Stimulated activated memory B cell treated with anti-CD40 and anti-IgM and Interleukin-4, amounts not matched to agents 10 μg/mL and 1 μg/mL and 100 μg/mL, for 72 hours (primary cell): ENCODE results near the gene AMN.

Source experiments
- ATAC-seq: fragments of 150-1000 bp; cut with Tn5 transposase; 2 replicates; pipeline ENCODE4 v1.10.0; 2021
- H3K27ac Mint-ChIP-seq: one replicate; pipeline ENCODE4 v1.8.0; 2022; ENCODE audit warnings: mild to moderate bottlenecking, mixed read lengths
- H3K27me3 Mint-ChIP-seq: one replicate; pipeline ENCODE4 v1.8.0; 2022; ENCODE audit warnings: mixed read lengths
- H3K36me3 Mint-ChIP-seq: one replicate; pipeline ENCODE4 v1.8.0; 2022; ENCODE audit warnings: mixed read lengths
- H3K4me1 Mint-ChIP-seq: one replicate; pipeline ENCODE4 v1.8.0; 2022; ENCODE audit warnings: mixed read lengths
- H3K4me3 Mint-ChIP-seq: one replicate; pipeline ENCODE4 v1.8.0; 2022; ENCODE audit warnings: mild to moderate bottlenecking, moderate library complexity, mixed read lengths
- H3K9me3 Mint-ChIP-seq: one replicate; pipeline ENCODE4 v1.8.0; 2022; ENCODE audit warnings: mixed read lengths

Gene AMN

GRCh38 chr14:102939329-102939728 is 16.9 kb downstream of the AMN start:
- Mint-ChIP-seq H3K9me3 (no peaks in the 10 kb centered on the region), H3K4me3 (no peak overlapping the region), H3K36me3 (peaks cover 41% of the 10 kb centered on the region), H3K27ac (no peak overlapping the region), H3K27me3 (no peaks in the 10 kb centered on the region), H3K4me1 (peaks cover 27% of the 10 kb centered on the region)
- ATAC-seq = no peak

DNA sequence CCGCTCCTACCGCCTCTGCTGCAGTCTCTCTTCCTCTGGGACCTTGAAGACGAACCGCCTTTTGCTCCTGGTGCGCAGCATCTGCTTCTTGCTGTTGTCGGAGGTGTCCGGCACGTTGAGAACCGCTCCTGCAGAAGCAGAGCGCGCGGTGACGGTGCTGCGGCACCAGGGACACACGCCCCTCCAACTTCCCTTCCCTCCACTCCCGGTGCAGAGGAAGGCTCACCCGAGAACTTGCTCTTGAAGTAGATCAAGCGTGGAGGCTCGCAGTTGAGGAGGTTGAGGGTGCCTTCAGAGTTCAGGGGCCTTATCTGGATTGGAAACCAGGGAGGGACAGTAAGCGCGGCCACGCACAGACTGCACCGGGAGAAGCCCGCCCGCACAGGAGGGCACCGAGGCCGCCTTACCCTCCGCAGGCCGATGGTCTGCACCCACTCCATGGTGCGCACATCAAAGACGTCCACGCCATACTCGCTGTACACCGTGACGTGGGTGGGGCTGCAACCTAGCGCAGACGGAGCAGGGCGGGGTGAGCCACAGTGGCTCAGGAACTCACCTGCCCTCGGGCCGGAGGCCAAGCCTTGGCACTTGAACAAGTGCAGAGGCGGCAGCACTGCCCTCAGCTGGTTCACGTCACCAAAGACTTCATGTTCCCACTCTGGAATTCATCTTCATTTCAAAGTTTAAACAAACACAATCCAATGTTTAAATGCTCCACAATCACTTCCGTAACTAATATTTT is 17.5 kb downstream of the AMN start:
- H3K36me3 Mint-ChIP-seq = peaks cover 47% of the 10 kb centered on the region
- no peak for ATAC-seq
- no peak overlapping the region for H3K27ac Mint-ChIP-seq
- no peak overlapping the region for H3K4me3 Mint-ChIP-seq
- no peaks in the 10 kb centered on the region for H3K9me3 Mint-ChIP-seq
- H3K27me3 Mint-ChIP-seq = no peaks in the 10 kb centered on the region
- H3K4me1 Mint-ChIP-seq = peaks cover 27% of the 10 kb centered on the region

GRCh38 chr14:102940729-102941362 is 18.4 kb downstream of the AMN start:
- Mint-ChIP-seq H3K27me3 (no peaks in the 10 kb centered on the region), H3K9me3 (no peaks in the 10 kb centered on the region), H3K4me1 (peaks cover 23% of the 10 kb centered on the region), H3K36me3 (peaks cover 53% of the 10 kb centered on the region), H3K4me3 (no peak overlapping the region), H3K27ac (no peak overlapping the region)
- ATAC-seq = no peak

DNA sequence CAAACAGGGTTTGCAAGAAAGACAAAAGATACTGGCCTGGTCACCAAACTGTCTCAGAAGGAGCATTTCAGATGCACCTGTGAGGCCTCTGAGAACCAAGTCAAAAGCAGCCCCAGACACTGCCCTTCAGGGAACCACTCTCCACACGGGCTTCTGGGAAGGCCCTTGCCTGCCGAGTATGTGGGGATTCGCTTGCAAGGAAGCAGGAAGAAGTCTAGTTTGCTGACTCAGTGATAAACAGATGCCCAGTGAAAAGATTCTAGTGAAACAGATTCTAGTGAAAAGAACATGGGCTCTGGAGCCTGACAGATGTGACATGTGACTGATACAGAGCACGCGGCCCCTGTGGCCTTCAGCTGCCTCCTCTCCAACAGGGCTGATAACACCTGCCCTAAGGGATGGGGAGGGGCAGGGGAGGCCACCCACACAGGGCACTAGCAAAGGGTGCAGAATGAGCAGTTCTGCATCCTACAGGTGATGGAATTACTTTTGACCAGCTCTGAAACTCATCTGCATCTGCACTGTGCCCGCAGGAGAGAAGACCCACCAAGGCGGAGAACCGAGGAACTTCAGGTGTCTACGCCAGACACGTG is 19.1 kb downstream of the AMN start:
- H3K36me3 Mint-ChIP-seq = peaks cover 48% of the 10 kb centered on the region
- H3K27me3 Mint-ChIP-seq = no peaks in the 10 kb centered on the region
- peak; percentile 79 for ATAC-seq
- H3K9me3 Mint-ChIP-seq = no peaks in the 10 kb centered on the region
- H3K4me3 Mint-ChIP-seq = no peak overlapping the region
- H3K4me1 Mint-ChIP-seq = peaks cover 22% of the 10 kb centered on the region
- H3K27ac Mint-ChIP-seq = no peak overlapping the region

DNA sequence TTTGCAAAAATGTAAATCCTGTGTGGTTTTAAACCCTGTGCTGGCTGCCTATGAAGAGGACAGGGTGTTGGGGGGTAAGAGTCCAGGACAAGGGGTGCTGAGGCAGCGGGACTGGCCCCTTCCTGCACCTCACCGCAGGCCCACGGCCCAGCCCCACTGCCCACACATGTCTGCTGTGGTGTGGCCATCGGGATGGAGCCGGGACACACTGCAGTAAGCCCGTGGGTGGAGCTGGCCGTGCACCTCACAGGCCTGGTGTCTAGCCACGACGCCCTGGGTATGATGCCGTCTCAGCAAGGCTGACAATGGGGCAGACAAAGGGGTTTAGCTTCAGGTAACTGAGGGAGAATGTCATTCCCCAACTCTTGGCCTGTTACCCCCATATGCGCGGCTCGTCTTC is 19.6 kb downstream of the AMN start:
- Mint-ChIP-seq H3K4me1 (peaks cover 27% of the 10 kb centered on the region), H3K36me3 (peaks cover 47% of the 10 kb centered on the region), H3K9me3 (no peaks in the 10 kb centered on the region), H3K4me3 (no peak overlapping the region), H3K27ac (no peak overlapping the region), H3K27me3 (no peaks in the 10 kb centered on the region)
- ATAC-seq = no peak

- no peaks in the 10 kb centered on the region for H3K27me3 Mint-ChIP-seq
- ATAC-seq = no peak
- no peak overlapping the region for H3K4me3 Mint-ChIP-seq
- H3K4me1 Mint-ChIP-seq = peaks cover 36% of the 10 kb centered on the region
- peaks cover 47% of the 10 kb centered on the region for H3K36me3 Mint-ChIP-seq
- H3K9me3 Mint-ChIP-seq = no peaks in the 10 kb centered on the region
- H3K27ac Mint-ChIP-seq = peak overlapping the region; percentile 30
These were observed 21.0 kb downstream of the AMN start for GRCh38 chr14:102943454-102943853.

- no peaks in the 10 kb centered on the region for H3K9me3 Mint-ChIP-seq
- H3K4me3 Mint-ChIP-seq = no peak overlapping the region
- ATAC-seq = no peak
- H3K27ac Mint-ChIP-seq = peak overlapping the region; percentile 30
- H3K27me3 Mint-ChIP-seq = no peaks in the 10 kb centered on the region
- H3K36me3 Mint-ChIP-seq = peaks cover 50% of the 10 kb centered on the region
- peaks cover 40% of the 10 kb centered on the region for H3K4me1 Mint-ChIP-seq
These were observed 21.5 kb downstream of the AMN start for GRCh38 chr14:102943979-102944378.

DNA sequence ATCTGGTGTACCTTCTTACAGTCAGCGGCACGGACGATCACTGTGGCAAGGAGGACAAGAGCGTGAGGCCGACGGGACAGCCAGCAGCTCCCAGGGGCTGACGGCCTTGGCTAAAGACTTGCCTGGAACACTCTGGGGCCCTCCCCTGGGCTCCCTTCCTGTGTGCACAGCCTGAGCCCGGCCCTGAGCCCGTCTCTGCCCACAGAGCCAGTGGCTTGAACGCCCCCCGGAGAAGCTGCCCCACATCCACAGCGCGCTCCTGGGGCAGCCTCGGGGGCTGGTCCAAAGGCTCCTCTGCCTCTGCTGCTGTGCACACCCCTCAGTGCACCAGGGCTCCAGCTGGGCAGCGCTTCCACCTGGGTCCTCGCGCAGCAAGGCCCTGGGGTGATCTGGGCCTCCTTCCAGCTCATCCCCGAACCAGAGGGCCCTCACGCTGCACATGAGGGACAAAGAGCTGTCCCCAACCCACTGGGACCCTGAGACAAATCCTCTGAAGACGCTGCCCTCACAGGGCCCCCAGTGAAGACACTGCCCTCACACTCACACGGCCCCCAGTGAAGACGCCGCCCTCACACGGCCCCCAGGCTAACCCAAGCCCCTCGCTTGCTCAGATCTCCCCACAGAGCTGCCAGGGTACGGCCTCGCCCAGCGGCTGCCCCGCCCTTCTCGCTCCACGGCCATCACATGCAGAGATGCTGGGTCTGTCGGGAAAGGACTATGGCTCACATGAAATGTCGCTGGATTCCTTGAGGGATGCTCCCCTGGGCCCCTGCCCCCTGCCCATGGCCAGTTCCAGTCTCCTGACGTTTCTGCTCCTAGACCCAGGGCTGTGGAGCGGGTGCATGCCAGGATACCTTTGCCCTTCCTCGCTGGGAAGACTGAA is 22.2 kb downstream of the AMN start:
- peaks cover 47% of the 10 kb centered on the region for H3K4me1 Mint-ChIP-seq
- H3K9me3 Mint-ChIP-seq = no peaks in the 10 kb centered on the region
- no peak overlapping the region for H3K4me3 Mint-ChIP-seq
- H3K27me3 Mint-ChIP-seq = no peaks in the 10 kb centered on the region
- no peak overlapping the region for H3K27ac Mint-ChIP-seq
- peaks cover 48% of the 10 kb centered on the region for H3K36me3 Mint-ChIP-seq
- no peak for ATAC-seq

- no peaks in the 10 kb centered on the region for H3K27me3 Mint-ChIP-seq
- no peaks in the 10 kb centered on the region for H3K9me3 Mint-ChIP-seq
- H3K4me3 Mint-ChIP-seq = no peak overlapping the region
- ATAC-seq = no peak
- H3K27ac Mint-ChIP-seq = no peak overlapping the region
- H3K4me1 Mint-ChIP-seq = peaks cover 52% of the 10 kb centered on the region
- H3K36me3 Mint-ChIP-seq = peaks cover 50% of the 10 kb centered on the region
These were observed 23.1 kb downstream of the AMN start for GRCh38 chr14:102945346-102946130.

- Mint-ChIP-seq H3K4me3 (peak overlapping the region; percentile 38), H3K9me3 (no peaks in the 10 kb centered on the region), H3K27me3 (no peaks in the 10 kb centered on the region), H3K27ac (peak overlapping the region; percentile 83), H3K4me1 (peaks cover 36% of the 10 kb centered on the region), H3K36me3 (peaks cover 66% of the 10 kb centered on the region)
- no peak for ATAC-seq
These were observed 25.0 kb downstream of the AMN start for GRCh38 chr14:102947321-102948103.

GRCh38 chr14:102948698-102949061 is 26.2 kb downstream of the AMN start:
- Mint-ChIP-seq H3K27me3 (no peaks in the 10 kb centered on the region), H3K9me3 (no peaks in the 10 kb centered on the region), H3K4me1 (peaks cover 35% of the 10 kb centered on the region), H3K4me3 (peak overlapping the region; percentile 18), H3K27ac (peak overlapping the region; percentile 76), H3K36me3 (peaks cover 70% of the 10 kb centered on the region)
- ATAC-seq = no peak

GRCh38 chr14:102949062-102949800 is 26.8 kb downstream of the AMN start:
- H3K4me3 Mint-ChIP-seq = peak overlapping the region; percentile 35
- peak; percentile 91 for ATAC-seq
- H3K9me3 Mint-ChIP-seq = no peaks in the 10 kb centered on the region
- H3K4me1 Mint-ChIP-seq = peaks cover 35% of the 10 kb centered on the region
- peak overlapping the region; percentile 76 for H3K27ac Mint-ChIP-seq
- H3K36me3 Mint-ChIP-seq = peaks cover 67% of the 10 kb centered on the region
- H3K27me3 Mint-ChIP-seq = no peaks in the 10 kb centered on the region

DNA sequence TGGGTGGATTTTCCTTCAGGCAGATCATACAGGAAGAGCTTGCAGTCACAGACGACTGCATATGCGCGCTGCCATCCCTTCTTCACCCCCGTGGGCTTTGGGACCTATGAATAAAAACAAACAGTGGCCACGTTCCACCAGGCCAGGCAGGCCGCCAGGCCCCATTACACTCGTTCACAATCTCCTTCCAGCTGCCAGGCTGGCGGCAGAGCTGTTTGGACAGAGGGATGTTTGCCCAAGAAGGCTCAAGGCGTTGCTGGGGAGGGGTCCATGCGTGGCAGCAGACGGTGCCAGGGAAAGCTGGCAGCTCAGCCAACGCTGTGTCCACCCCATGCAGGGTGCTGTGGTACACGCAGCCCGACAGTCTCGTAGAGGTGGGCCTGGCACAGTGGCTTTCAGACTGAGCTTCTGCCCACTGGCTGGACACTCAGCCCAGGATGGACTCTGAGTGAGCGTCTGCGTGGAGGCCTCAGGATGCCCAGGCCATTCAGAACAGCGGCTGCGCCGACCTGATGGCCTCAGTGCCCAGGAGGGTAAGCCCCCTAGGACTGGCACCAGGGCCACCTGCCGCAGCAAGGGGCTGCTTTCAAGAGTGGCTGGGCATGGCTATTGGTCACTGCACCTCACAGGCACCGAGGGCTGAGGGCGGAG is 27.5 kb downstream of the AMN start:
- H3K27ac Mint-ChIP-seq = peak overlapping the region; percentile 76
- peaks cover 67% of the 10 kb centered on the region for H3K36me3 Mint-ChIP-seq
- ATAC-seq = no peak
- peaks cover 35% of the 10 kb centered on the region for H3K4me1 Mint-ChIP-seq
- no peak overlapping the region for H3K4me3 Mint-ChIP-seq
- H3K27me3 Mint-ChIP-seq = no peaks in the 10 kb centered on the region
- H3K9me3 Mint-ChIP-seq = no peaks in the 10 kb centered on the region
